Skeletal muscle satellite cell (primary cell): ENCODE measurements around the gene TTLL9.

Experiments
- H3K27me3 ChIP-seq: 2 replicates; pipeline ENCODE4 v1.7.0; 2013; ENCODE audit warnings: low read length; ENCODE audit not compliant: control insufficient read depth, insufficient read depth
- H3K36me3 ChIP-seq: 2 replicates; pipeline ENCODE4 v1.7.0; 2013; ENCODE audit warnings: mild to moderate bottlenecking, control low read depth, low read length; ENCODE audit not compliant: insufficient read depth
- H3K4me1 ChIP-seq: 2 replicates; pipeline ENCODE4 v1.7.0; 2013; ENCODE audit warnings: low read length; ENCODE audit not compliant: control insufficient read depth, insufficient read depth
- H3K4me2 ChIP-seq: 2 replicates; pipeline ENCODE4 v1.7.0; 2013; ENCODE audit warnings: mild to moderate bottlenecking, low read length
- H3K4me3 ChIP-seq: 2 replicates; pipeline ENCODE4 v1.7.0; 2013; ENCODE audit warnings: low read length
- H3K9ac ChIP-seq: 2 replicates; pipeline ENCODE4 v1.7.0; 2013; ENCODE audit warnings: mild to moderate bottlenecking, low read depth, low read length, moderate library complexity
- H3K9me3 ChIP-seq: replicated peaks from 2 replicates; pipeline ENCODE4 v1.7.0; 2013; ENCODE audit warnings: mild to moderate bottlenecking, control low read depth, low read length

Gene TTLL9

GRCh38 chr20:31872406-31872805, 2.0 kb downstream of the TTLL9 start:
- Histone ChIP-seq H3K36me3 (no peaks in the 10 kb centered on the region), H3K27me3 (peaks cover 77% of the 10 kb centered on the region)

DNA sequence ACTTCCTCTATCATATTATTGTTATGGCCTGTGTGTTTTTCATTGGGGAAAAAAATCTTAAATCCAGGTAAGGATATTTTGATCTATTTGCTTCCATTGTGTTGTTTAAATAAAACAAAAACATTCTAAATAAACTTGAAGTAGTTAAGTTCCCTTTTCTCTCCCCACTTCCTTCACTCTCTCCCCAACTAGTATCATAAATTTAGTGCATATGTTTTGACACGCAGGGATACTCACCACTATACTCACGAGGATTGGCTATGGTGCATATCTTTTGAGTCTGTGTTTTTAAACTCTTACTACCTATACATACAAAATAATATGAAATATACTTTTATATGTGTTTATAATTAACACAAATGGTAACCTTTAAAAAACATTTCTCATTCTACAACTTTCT, 5.2 kb downstream of the TTLL9 start:
- Histone ChIP-seq H3K4me3 (no peak overlapping the region), H3K4me2 (no peak overlapping the region), H3K27me3 (peaks cover 51% of the 10 kb centered on the region), H3K9ac (no peak overlapping the region), H3K9me3 (no peaks in the 10 kb centered on the region), H3K36me3 (no peaks in the 10 kb centered on the region), H3K4me1 (no peaks in the 10 kb centered on the region)

More at GRCh38 chr20:31872406-31872805, 2.0 kb downstream of the TTLL9 start:
- Histone ChIP-seq H3K9me3 (no peaks in the 10 kb centered on the region), H3K4me1 (peaks cover 6% of the 10 kb centered on the region), H3K9ac (no peak overlapping the region), H3K4me2 (no peak overlapping the region), H3K4me3 (no peak overlapping the region)

GRCh38 chr20:31877684-31878083, 7.2 kb downstream of the TTLL9 start:
- no peaks in the 10 kb centered on the region for H3K36me3 ChIP-seq
- no peak overlapping the region for H3K9ac ChIP-seq
- no peak overlapping the region for H3K4me2 ChIP-seq
- H3K4me3 ChIP-seq: no peak overlapping the region
- H3K9me3 ChIP-seq: no peaks in the 10 kb centered on the region
- peaks cover 32% of the 10 kb centered on the region for H3K27me3 ChIP-seq
- H3K4me1 ChIP-seq: no peaks in the 10 kb centered on the region

DNA sequence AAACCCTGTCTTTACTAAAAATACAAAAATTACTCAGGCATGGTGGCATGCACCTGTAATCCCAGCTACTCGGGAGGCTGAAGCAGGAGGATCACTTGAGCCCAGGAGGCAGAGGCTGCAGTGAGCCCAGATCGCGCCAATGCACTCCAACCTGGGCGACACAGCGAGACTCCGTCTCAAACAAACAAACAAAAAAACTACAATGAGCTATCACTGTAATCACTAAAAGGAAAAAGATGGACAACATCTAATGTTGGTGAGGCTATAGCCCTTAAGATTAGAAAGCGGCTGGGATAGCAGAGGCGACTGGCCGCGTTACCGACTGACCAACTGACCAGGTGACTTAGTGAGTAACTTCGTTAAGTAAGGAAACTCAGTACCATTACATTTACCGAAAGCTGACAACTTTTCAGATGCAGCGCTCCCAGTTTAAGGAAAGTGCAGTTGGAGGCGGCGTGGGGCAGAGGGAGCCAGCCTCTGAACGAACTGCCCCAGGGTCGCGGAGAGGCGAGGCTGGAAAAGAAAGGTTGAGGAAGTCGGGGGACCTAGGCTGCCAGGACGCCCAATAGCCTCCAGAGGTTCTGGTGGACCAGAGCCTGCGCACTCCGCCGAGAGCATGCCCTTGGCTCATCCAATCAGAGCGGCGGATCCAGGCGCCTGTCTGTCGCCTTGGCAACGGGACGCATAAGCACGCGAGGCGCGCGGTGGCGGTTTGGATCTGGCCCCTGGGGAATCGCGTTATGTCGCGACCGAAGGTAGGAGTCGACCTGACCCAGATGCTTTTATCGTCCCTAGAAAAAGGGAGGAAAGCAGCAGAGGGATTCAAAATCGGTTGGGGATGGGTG, 8.9 kb downstream of the TTLL9 start:
- Histone ChIP-seq H3K9me3 (no peaks in the 10 kb centered on the region), H3K4me1 (no peaks in the 10 kb centered on the region), H3K4me3 (peak overlapping the region; percentile 72), H3K36me3 (no peaks in the 10 kb centered on the region), H3K4me2 (peak overlapping the region; percentile 83), H3K27me3 (peaks cover 22% of the 10 kb centered on the region), H3K9ac (peak overlapping the region; percentile 66)

GRCh38 chr20:31881945-31882344, 11.5 kb downstream of the TTLL9 start:
- H3K4me1 ChIP-seq: no peaks in the 10 kb centered on the region
- H3K4me2 ChIP-seq: no peak overlapping the region
- peaks cover 20% of the 10 kb centered on the region for H3K27me3 ChIP-seq
- H3K9me3 ChIP-seq: no peaks in the 10 kb centered on the region
- no peaks in the 10 kb centered on the region for H3K36me3 ChIP-seq
- no peak overlapping the region for H3K4me3 ChIP-seq
- H3K9ac ChIP-seq: no peak overlapping the region

GRCh38 chr20:31883829-31884228, 13.4 kb downstream of the TTLL9 start:
- peaks cover 27% of the 10 kb centered on the region for H3K27me3 ChIP-seq
- H3K4me3 ChIP-seq: no peak overlapping the region
- H3K9ac ChIP-seq: no peak overlapping the region
- H3K4me1 ChIP-seq: no peaks in the 10 kb centered on the region
- no peak overlapping the region for H3K4me2 ChIP-seq
- no peaks in the 10 kb centered on the region for H3K9me3 ChIP-seq
- H3K36me3 ChIP-seq: no peaks in the 10 kb centered on the region

DNA sequence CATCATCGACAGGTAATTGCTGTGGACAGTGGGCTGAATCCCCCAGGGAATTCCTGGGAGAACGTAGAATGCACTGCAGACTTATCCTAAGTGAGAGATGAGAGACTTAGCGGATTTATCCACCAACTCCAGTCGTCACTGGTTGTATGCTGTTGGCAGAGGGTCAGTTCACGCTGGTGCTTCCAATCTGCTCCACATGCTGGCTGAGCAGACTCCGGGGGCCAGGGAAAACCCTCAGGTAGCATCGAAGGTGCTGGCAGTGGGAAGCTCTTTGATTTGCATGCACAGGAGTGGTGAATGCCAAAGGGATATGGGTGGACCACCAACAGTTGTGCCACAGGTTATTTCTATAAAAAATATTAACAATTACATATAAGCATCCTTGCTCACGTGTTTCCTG, 20.2 kb downstream of the TTLL9 start:
- Histone ChIP-seq H3K4me1 (no peaks in the 10 kb centered on the region), H3K4me3 (no peak overlapping the region), H3K9ac (no peak overlapping the region), H3K27me3 (peaks cover 33% of the 10 kb centered on the region), H3K36me3 (no peaks in the 10 kb centered on the region), H3K9me3 (no peaks in the 10 kb centered on the region), H3K4me2 (no peak overlapping the region)

GRCh38 chr20:31894980-31895675, 24.7 kb downstream of the TTLL9 start:
- Histone ChIP-seq H3K36me3 (no peaks in the 10 kb centered on the region), H3K4me1 (no peaks in the 10 kb centered on the region), H3K9me3 (no peaks in the 10 kb centered on the region), H3K4me2 (no peak overlapping the region), H3K27me3 (peaks cover 42% of the 10 kb centered on the region), H3K4me3 (no peak overlapping the region), H3K9ac (no peak overlapping the region)

- H3K36me3 ChIP-seq: no peaks in the 10 kb centered on the region
- no peak overlapping the region for H3K4me2 ChIP-seq
- H3K4me1 ChIP-seq: no peaks in the 10 kb centered on the region
- H3K9ac ChIP-seq: no peak overlapping the region
- H3K9me3 ChIP-seq: no peaks in the 10 kb centered on the region
- H3K4me3 ChIP-seq: no peak overlapping the region
- H3K27me3 ChIP-seq: peaks cover 43% of the 10 kb centered on the region
Measured at GRCh38 chr20:31896049-31896448, 25.6 kb downstream of the TTLL9 start.

DNA sequence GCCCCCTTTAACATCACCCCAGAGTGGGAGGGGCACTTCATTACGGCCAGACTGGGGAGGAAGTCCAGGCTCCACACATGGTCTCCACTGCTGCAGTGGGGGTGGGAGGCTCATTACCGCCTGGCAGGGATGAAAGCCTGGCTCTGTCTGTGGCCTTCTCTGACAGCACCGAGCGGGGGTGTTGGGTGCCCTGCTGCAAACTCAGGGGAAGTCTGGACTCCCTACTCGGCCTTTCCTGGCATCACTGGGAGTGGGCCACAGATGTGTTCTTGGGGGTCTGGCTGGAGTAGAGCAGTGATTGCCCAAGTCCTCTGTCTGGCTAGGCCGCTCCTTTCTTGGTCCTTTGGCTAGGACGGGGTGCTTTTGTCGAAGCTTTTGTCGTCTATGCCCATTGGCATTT, 27.1 kb downstream of the TTLL9 start:
- no peaks in the 10 kb centered on the region for H3K9me3 ChIP-seq
- H3K4me2 ChIP-seq: no peak overlapping the region
- H3K9ac ChIP-seq: no peak overlapping the region
- H3K4me1 ChIP-seq: no peaks in the 10 kb centered on the region
- H3K36me3 ChIP-seq: no peaks in the 10 kb centered on the region
- no peak overlapping the region for H3K4me3 ChIP-seq
- peaks cover 51% of the 10 kb centered on the region for H3K27me3 ChIP-seq

- Histone ChIP-seq H3K4me1 (no peaks in the 10 kb centered on the region), H3K9me3 (no peaks in the 10 kb centered on the region), H3K9ac (no peak overlapping the region), H3K4me2 (no peak overlapping the region), H3K36me3 (no peaks in the 10 kb centered on the region), H3K27me3 (peaks cover 61% of the 10 kb centered on the region), H3K4me3 (no peak overlapping the region)
Measured at GRCh38 chr20:31901615-31902014, 31.2 kb downstream of the TTLL9 start.
